Stomach (tissue), 9 donors: ENCODE measurements around the gene KIF18A. TPM values are rescaled to one million over a fixed set of nuclear protein-coding genes. Genes with fewer than 3 reads are reported as not detected.
"Not testable (repeated sequence)": the region's sequence is repeated elsewhere in the genome, so short reads cannot be mapped to it uniquely, and the experiment has no call there.

Experiments
- DNase-seq, 2 donors: peaks; one replicate each; pipeline versions ENCODE4 v3.0.0 to v3.0.0-alpha.2; 2013 to 2019
- H3K27ac ChIP-seq, 5 donors: fragments of 200-600 bp in 4 of 5; sonication (generic) in 4 of 5; one replicate each; pipeline ENCODE4 v1.5.1; 2013 to 2019; ENCODE audit warnings: mild to moderate bottlenecking in 1 of 5, moderate library complexity in 1 of 5
- H3K27me3 ChIP-seq, 3 donors: fragments of 200-600 bp; sonication (generic); one replicate each; pipeline ENCODE4 v1.5.1; 2017 to 2019; ENCODE audit warnings: mixed run types in 1 of 3
- H3K36me3 ChIP-seq, 4 donors: fragments of 200-600 bp; sonication (generic); 1 replicate in 3 of 4; 2 replicates in 1 of 4; pipeline ENCODE4 v1.5.1; 2016 to 2019
- H3K4me1 ChIP-seq, 4 donors: fragments of 200-600 bp; sonication (generic); one replicate each; pipeline ENCODE4 v1.5.1; 2016 to 2019
- H3K4me3 ChIP-seq, 4 donors: fragments of 200-600 bp; sonication (generic) in 3 of 4; one replicate each; pipeline ENCODE4 v1.5.1; 2016 to 2019; ENCODE audit warnings: mild to moderate bottlenecking in 1 of 4
- H3K9me3 ChIP-seq, 4 donors: fragments of 200-600 bp; sonication (generic); one replicate each; pipeline ENCODE4 v1.5.1; 2016 to 2019
- CTCF ChIP-seq, 7 experiments: fragments of 450-650 bp in 4 of 7; fragments of 200-600 bp in 3 of 7; sonication (generic) in 3 of 7; IDR thresholded peaks; one replicate each; pipeline ENCODE4 v1.5.1; 2016 to 2019; ENCODE audit warnings: antibody characterized with exemption in 7 of 7, control low read depth in 2 of 7, mild to moderate bottlenecking in 1 of 7
- EP300 ChIP-seq: sonication (generic); formaldehyde crosslinking; IDR thresholded peaks from one replicate; pipeline ENCODE4 v1.6.1; 2017; ENCODE audit warnings: antibody characterized with exemption
- POLR2A ChIP-seq, 4 donors: fragments of 450-650 bp; IDR thresholded peaks; one replicate each; pipeline ENCODE4 v1.6.1; 2016; ENCODE audit warnings: antibody characterized with exemption in 4 of 4, control low read depth in 2 of 4, mild to moderate bottlenecking in 1 of 4, moderate library complexity in 1 of 4
- POLR2AphosphoS5 ChIP-seq, 3 donors: sonication (generic); formaldehyde crosslinking; IDR thresholded peaks; one replicate each; pipeline ENCODE4 v1.6.1; 2016; ENCODE audit warnings: antibody characterized with exemption in 3 of 3
- WGBS, 5 donors: extraction: QIAGEN DNeasy Blood & Tissue Kit in 3 of 5; methylation state at CpG; one replicate each; pipeline versions ENCODE4 v1.1.5 to v1.1.7; 2013 to 2018; 5-methylcytosine and 5-hydroxymethylcytosine counted together
- intact Hi-C: fragments of 100-400 bp; cut with DNase I; formaldehyde crosslinking; loops from one replicate; pipeline ENCODE4 v1.15.1; 2023; ENCODE audit warnings: low total_unique reads
- polyA plus RNA-seq, 3 donors: library from polyadenylated mRNA; stranded (reverse); fragments of 200-250 nt; gene quantifications; one replicate each; pipeline ENCODE4 v1.2.3, GENCODE V29; 2013
- total RNA-seq, 5 donors: library from RNA; depleted of rRNA; stranded (reverse); fragments of >200 nt; gene quantifications; one replicate each; pipeline versions ENCODE4 v1.1.0 to v1.2.3, GENCODE V29; 2014 to 2016
- donor health status: healthy with polysubstance abuse.
- donor health status: Bipolar disorder and iron deficiency.
- donor health status: healthy.

The KIF18A gene
- total and polyA plus RNA-seq, 8 donors = 0.29 to 3.7 (median 1.1) TPM

- Histone ChIP-seq H3K27ac (no peak overlapping the region), H3K9me3 (no peaks in the 10 kb centered on the region), H3K36me3 (no peaks in the 10 kb centered on the region), H3K27me3 (no peaks in the 10 kb centered on the region), H3K4me3 (no peak overlapping the region), H3K4me1 (peaks cover 7 to 23% (median 21%) of the 10 kb centered on the region in 4 donors)
- TF ChIP-seq POLR2AphosphoS5 (IDR thresholded peaks at IDR 0.05) (no peak), CTCF (IDR thresholded peaks at IDR 0.05) (no peak), EP300 (no peak), POLR2A (IDR thresholded peaks at IDR 0.05) (no peak)
- intact Hi-C loops = no loop called here
- WGBS, 5 donors = 89 to 94% (median 93%) methylated on average over 1 of the region's 1 CpG
- DNase-seq = no peak
These were observed 3.5 kb downstream of the KIF18A start for GRCh38 chr11:28104425-28104824.

GRCh38 chr11:28102300-28102699, 5.7 kb downstream of the KIF18A start:
- intact Hi-C loops, H3K4me3 ChIP-seq, H3K4me1 ChIP-seq, H3K9me3 ChIP-seq, H3K27ac ChIP-seq, H3K27me3 ChIP-seq, DNase-seq, H3K36me3 ChIP-seq: not testable (repeated sequence)
- 92 to 99% (median 96%) methylated on average over 4 of the region's 4 CpGs for WGBS, 5 donors

- no peaks in the 10 kb centered on the region for H3K4me1 ChIP-seq
- 80 to 85% (median 80%) methylated on average over 2 of the region's 2 CpGs for WGBS, 5 donors
- H3K9me3 ChIP-seq = no peaks in the 10 kb centered on the region
- no peaks in the 10 kb centered on the region for H3K36me3 ChIP-seq
- intact Hi-C loops = no loop called here
- H3K27me3 ChIP-seq = no peaks in the 10 kb centered on the region
- H3K4me3 ChIP-seq = no peak overlapping the region
- H3K27ac ChIP-seq = no peak overlapping the region
- no peak for DNase-seq
- TF ChIP-seq CTCF (IDR thresholded peaks at IDR 0.05) = no peak
- TF ChIP-seq POLR2AphosphoS5 (IDR thresholded peaks at IDR 0.05) = no peak
- no peak for TF ChIP-seq POLR2A (IDR thresholded peaks at IDR 0.05)
- TF ChIP-seq EP300 = no peak
These were observed 7.3 kb downstream of the KIF18A start for GRCh38 chr11:28100665-28101064.

- H3K27ac ChIP-seq = no peak overlapping the region
- 36 to 45% (median 41%) methylated on average over 1 of the region's 1 CpG for WGBS, 5 donors
- intact Hi-C loops = no loop called here
- DNase-seq = no peak
- H3K9me3 ChIP-seq = no peaks in the 10 kb centered on the region
- no peak overlapping the region for H3K4me3 ChIP-seq
- H3K4me1 ChIP-seq = no peaks in the 10 kb centered on the region
- no peak for TF ChIP-seq CTCF (IDR thresholded peaks at IDR 0.05)
- no peaks in the 10 kb centered on the region for H3K36me3 ChIP-seq
- H3K27me3 ChIP-seq = no peaks in the 10 kb centered on the region
These were observed 8.2 kb downstream of the KIF18A start for GRCh38 chr11:28099715-28100114.

GRCh38 chr11:28098257-28098656, 9.7 kb downstream of the KIF18A start:
- TF ChIP-seq CTCF (IDR thresholded peaks at IDR 0.05) (no peak), EP300 (no peak)
- WGBS, 5 donors = 27 to 61% (median 40%) methylated on average over 1 of the region's 1 CpG

More at GRCh38 chr11:28098257-28098656, 9.7 kb downstream of the KIF18A start:
- Histone ChIP-seq H3K4me1 (no peaks in the 10 kb centered on the region), H3K27ac (no peak overlapping the region), H3K9me3 (no peaks in the 10 kb centered on the region), H3K36me3 (no peaks in the 10 kb centered on the region), H3K27me3 (no peaks in the 10 kb centered on the region), H3K4me3 (no peak overlapping the region)
- intact Hi-C loops = no loop called here
- DNase-seq = no peak
